Skin epidermis (tissue), 12 donors: ENCODE results near the gene HELZ2.
"Not testable (repeated sequence)": the region's sequence is repeated elsewhere in the genome, so short reads cannot be mapped to it uniquely, and the experiment has no call there.

ENCODE experiments used
- H3K27ac ChIP-seq, 21 experiments: fragments of 200-600 bp; sonication (generic) in 11 of 21; one replicate each; pipeline ENCODE4 v1.5.0; 2020; ENCODE audit warnings: mild to moderate bottlenecking in 3 of 21, inconsistent platforms in 2 of 21, moderate library complexity in 2 of 21
- H3K4me3 ChIP-seq, 7 experiments: fragments of 200-600 bp; sonication (generic) in 2 of 7; one replicate each; pipeline ENCODE4 v1.5.0; 2020; ENCODE audit warnings: inconsistent platforms in 2 of 7, mild to moderate bottlenecking in 2 of 7, moderate library complexity in 1 of 7

Gene HELZ2

DNA sequence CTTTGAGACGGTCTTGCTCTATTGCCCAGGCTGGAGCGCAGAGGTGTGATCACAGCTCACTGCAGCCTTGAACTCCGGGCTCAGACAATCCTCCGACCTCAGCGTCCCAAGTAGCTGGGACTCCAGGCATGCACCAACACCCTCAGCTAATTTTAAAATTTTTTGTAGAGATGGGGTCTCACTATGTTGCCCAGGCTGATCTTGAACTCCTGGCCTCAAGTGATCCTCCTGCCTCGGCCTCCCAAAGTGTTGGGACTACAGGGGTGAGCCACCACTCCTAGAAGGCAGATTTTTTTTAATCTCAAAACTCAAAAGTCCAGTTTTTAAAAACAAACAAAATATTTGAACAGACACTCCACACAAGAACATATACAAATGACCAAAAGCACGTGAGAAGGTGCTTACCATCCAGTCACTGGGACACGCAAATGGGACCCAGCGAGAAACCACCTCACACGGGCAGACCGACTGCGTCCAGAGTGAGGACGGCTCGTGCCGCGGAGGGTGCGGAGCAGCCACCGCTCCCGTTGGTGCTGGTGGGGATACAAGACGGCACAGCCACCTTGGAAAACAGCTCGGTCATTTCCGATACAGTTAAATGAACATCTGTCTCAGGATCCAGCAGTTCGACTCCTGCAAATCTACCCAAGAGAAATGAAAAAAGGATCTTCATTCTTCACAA, 8.5 kb upstream of the HELZ2 start:
- Histone ChIP-seq H3K27ac (no peak overlapping the region), H3K4me3 (no peak overlapping the region)

GRCh38 chr20:63580796-63581461, 6.9 kb upstream of the HELZ2 start:
- H3K27ac ChIP-seq: no peak overlapping the region
- no peak overlapping the region for H3K4me3 ChIP-seq

- H3K27ac ChIP-seq: no peak overlapping the region
- H3K4me3 ChIP-seq: no peak overlapping the region
These were observed 5.1 kb upstream of the HELZ2 start for GRCh38 chr20:63579017-63579694.

DNA sequence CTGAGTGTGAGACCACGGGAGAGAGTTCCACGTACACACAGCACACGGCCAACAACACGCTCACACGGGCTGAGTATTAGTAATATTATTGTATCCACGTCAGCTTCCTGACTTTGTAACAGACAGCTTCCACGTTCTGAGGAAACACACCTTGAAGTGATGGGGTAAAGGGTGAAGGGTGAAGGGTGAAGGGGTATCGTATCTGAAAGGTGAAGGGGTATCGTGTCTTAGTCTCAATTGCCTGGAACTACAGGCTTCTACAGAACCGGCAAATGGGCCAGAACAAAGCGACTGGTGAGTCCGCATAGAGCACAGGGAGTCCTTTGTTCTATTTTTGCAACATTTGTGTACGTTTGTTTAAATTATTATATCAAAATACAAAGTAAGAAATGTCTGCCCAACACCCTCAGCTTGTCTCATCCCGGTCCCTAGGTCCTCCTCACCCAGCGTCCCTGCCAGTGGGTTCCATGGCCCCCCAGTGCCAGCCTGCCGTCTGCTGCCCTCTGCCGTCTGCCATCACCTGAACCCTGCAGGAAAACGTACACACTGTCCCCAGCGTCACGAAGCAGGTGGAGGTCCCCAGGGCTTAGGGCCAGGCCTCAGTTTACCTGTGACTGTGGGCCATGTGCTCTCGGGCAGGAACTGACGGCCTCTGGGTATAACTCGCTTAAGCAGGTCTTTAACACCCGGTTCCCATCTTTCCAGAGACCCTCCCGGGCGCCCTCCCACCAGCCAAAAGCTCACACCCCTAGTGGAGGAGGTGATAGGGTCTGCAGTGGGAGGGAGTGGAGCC, 4.4 kb upstream of the HELZ2 start:
- H3K4me3 ChIP-seq: no peak overlapping the region

GRCh38 chr20:63577317-63577894, 3.4 kb upstream of the HELZ2 start:
- Histone ChIP-seq H3K4me3 (no peak overlapping the region), H3K27ac (no peak overlapping the region)

More for the DNA sequence above, 4.4 kb upstream of the HELZ2 start:
- H3K27ac ChIP-seq: no peak overlapping the region

- peak overlapping the region in 1 of 21 experiments; percentile 23 for H3K27ac ChIP-seq
- no peak overlapping the region for H3K4me3 ChIP-seq
These were observed 2.3 kb upstream of the HELZ2 start for GRCh38 chr20:63576311-63576710.

GRCh38 chr20:63574829-63575743, 1.0 kb upstream of the HELZ2 start:
- H3K4me3 ChIP-seq: peak overlapping the region in 1 of 7 experiments; percentile 82
- H3K27ac ChIP-seq: peak overlapping the region in 14 of 21 experiments; percentile 87 to 98 (median 94)

- Histone ChIP-seq H3K4me3 (peak overlapping the region; percentile 58 to 95 (median 84)), H3K27ac (peak overlapping the region; percentile 87 to 98 (median 94))
These were observed 350 bp downstream of the HELZ2 start for GRCh38 chr20:63573647-63574131.

- Histone ChIP-seq H3K4me3 (peak overlapping the region; percentile 58 to 95 (median 84)), H3K27ac (peak overlapping the region in 20 of 21 experiments; percentile 87 to 98 (median 94))
These were observed 1.0 kb downstream of the HELZ2 start for GRCh38 chr20:63572788-63573646.

GRCh38 chr20:63572071-63572787, 1.8 kb downstream of the HELZ2 start:
- Histone ChIP-seq H3K27ac (peak overlapping the region in 5 of 21 experiments; percentile 91 to 97 (median 95)), H3K4me3 (no peak overlapping the region)

- H3K4me3 ChIP-seq, H3K27ac ChIP-seq: not testable (repeated sequence)
These were observed 3.0 kb downstream of the HELZ2 start for GRCh38 chr20:63571087-63571478.

DNA sequence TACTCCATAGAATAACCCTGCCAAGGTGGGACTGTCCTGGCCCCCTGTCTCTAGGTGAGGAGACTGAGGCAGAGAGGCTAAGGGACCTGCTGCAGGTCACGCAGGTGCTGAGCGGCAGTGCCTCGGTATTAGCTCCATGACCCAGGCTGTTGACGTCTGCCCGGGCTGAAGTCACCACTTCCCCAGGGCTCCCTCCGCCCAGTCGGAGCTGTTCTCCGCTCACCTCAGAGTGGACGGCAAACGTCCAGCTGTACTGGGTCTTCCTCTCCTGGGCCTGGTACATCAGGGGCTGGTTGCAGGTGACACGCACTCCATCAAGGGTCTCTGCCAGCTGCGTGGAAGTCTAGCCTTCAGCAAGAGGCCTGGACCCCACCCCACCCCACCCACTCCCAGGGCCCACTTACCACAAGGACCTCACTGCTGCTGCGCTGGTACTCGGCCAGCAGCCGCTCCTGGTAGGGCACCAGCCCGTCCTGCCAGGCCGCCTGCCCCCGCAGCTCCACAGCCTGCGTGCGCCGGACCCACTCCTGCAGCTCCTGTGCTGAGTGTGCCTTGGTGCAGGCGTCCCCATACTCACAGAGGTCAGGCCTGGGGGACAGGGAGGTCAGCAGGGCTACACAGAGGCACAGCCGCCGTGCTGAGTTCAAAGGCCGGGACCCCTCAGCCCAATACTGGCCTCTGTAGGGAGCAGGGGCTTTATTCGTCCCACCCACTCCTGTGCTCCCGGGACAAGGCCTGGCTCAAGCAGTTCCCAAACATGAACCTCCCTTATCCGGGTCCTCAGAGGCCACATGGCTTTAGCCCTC, 3.6 kb downstream of the HELZ2 start:
- Histone ChIP-seq H3K4me3 (no peak overlapping the region), H3K27ac (no peak overlapping the region)

DNA sequence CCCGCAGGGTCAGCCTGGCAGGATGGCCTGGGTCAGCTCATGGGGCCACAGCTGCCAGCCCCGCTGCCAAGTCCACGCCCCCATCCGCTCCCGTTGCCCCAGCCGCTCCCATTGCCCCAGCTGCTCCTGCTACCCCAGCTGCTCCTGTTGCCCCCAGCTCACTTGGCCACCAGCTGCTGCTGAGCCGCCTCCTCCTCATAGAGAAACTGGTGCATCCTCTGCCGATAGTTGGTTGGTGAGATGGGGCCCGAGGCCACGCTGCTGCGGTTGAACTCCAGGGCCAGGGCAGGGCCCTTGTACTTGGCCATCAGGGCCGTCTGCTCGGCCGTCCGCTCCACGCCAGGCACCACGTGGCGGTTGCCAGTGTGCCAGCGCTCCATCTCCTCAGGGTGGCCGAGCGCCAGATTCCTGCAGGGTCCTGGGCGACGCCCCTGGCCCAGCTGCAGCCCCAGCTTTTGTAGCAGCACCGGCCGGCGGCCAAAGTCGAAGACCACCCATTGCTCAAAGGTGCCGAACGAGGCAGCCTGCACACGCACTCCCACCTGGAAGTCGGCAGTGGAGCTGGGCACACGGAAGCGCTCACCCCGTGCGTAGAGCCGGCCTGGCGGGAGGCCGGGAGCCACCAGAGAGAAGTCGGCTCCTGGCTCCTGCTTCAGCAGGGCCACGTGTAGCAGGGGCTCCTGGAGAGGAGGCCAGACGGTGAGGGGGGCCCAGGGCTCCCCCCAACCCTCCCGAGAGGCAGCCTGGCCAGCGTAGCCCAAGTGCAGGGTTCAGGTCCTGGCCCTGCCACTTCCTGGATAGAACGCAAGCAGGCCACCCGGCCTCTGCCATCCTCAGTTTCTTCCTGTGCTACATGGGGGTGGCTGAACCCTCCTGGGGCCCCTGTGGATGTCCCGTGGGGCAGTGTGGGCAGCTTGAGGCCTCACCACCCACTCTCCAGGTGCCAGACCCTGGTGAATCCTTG, 4.8 kb downstream of the HELZ2 start:
- H3K4me3 ChIP-seq: peak overlapping the region in 3 of 7 experiments; percentile 4 to 22 (median 4)

GRCh38 chr20:63568170-63568981, 5.7 kb downstream of the HELZ2 start:
- H3K27ac ChIP-seq: peak overlapping the region in 9 of 21 experiments; percentile 7 to 76 (median 29)
- H3K4me3 ChIP-seq: peak overlapping the region in 5 of 7 experiments; percentile 4 to 22 (median 6)

More for the DNA sequence above, 4.8 kb downstream of the HELZ2 start:
- H3K27ac ChIP-seq: peak overlapping the region in 2 of 21 experiments; percentile 45 to 74
